ENCODE results near the gene RYR1.
"Not testable (repeated sequence)": the region's sequence is repeated elsewhere in the genome, so short reads cannot be mapped to it uniquely, and the experiment has no call there.

RYR1 gene

GRCh38 chr19:38425810-38426466 is 7.6 kb upstream of the RYR1 start, which contains the start of gene RASGRP4:
Gene RASGRP4, minus strand, starts transcription at chr19:38426219. Its CDS starts 128 bp downstream, at chr19:38426091.
- H3K36me3 ChIP-seq (ENCODE audit: control insufficient read depth in 2 of 2, insufficient read depth in 1 of 2, low read length in 2 of 2) = no peaks in the 10 kb centered on the region; a peak in 1 of 3 replicates
- CTCF ChIA-PET = interaction anchor here (1.1 to 2.9 kb wide), 2 partner anchors 22 to 23 kb away, joined by 6 to 17 read pairs; partner anchors contain the start of gene FAM98C
- H3K4me3 ChIP-seq (ENCODE audit: low read depth, low read length) = no peak within 1 kb of the TSS
- no peak within 1 kb of the TSS for H3K27ac ChIP-seq (ENCODE audit: extremely low read depth, low read depth, low read length)
- no peaks in the 10 kb centered on the region for H3K9me3 ChIP-seq (ENCODE audit: control insufficient read depth, insufficient read depth, low read depth, low read length)
- no peaks in the 10 kb centered on the region for H3K4me1 ChIP-seq (ENCODE audit: control insufficient read depth, insufficient read depth, low read length)
- no peak for TF ChIP-seq ZSCAN4 (tag by site-specific recombination; IDR thresholded peaks at IDR 0.05)
- peak; percentile 58 for TF ChIP-seq GLIS2 (tag by site-specific recombination; IDR thresholded peaks at IDR 0.05)
- POLR2A ChIA-PET = no interaction called here

GRCh38 chr19:38427035-38427677 is 6.3 kb upstream of the RYR1 start:
- CTCF ChIA-PET = interaction anchor here (0.6 to 1.1 kb wide), 4 partner anchors 24 to 647 kb away, joined by 3 to 6 read pairs (median 4); partner anchors contain the start of gene FAM98C
- H3K27ac ChIP-seq (ENCODE audit: extremely low read depth, low read depth, low read length); H3K4me1 ChIP-seq (ENCODE audit: control insufficient read depth, insufficient read depth, low read length); H3K9me3 ChIP-seq (ENCODE audit: control insufficient read depth, insufficient read depth, low read depth, low read length); H3K4me3 ChIP-seq (ENCODE audit: low read depth, low read length); H3K36me3 ChIP-seq (ENCODE audit: control insufficient read depth in 2 of 2, insufficient read depth in 1 of 2, low read length in 2 of 2); POLR2A ChIA-PET: not testable (repeated sequence)
- TF ChIP-seq PRDM4 (tag by site-specific recombination; IDR thresholded peaks at IDR 0.05) = peak; percentile 72

DNA sequence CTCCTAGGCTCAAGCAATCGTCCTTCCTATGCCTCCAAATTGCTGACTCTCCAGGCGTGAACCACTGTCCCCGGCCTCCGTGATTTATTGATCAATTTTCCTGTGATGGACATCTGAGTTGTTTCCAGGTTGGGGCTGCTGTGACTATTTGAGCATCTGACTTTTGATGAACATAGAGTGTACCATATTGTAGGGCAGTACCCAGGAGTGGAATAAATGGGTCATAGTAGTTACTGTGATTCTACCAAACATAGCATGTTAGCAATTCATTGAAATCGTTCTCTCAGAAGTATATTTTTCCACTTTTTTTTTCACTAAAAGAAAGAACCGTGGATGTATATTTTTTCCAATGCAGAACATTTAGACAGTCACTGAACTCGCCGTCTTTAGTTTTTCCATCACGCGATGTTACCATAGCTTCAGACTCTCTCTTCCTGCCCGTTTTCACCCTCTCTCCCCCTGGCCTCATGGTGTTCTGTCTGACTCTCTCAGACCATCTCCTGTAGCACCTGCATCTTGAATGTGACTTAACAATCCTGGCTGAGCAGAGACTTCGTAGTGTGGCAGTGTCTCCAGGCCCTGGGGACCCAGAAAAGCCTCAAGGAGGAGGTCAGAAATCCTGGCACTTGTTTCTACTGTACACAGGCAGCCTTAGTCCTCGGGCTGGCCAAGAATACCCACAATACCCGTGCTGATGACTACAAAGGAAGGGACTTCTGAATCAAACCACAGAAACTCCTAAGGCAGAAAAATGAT is 4.3 kb upstream of the RYR1 start:
- POLR2A ChIA-PET = no interaction called here
- H3K27ac ChIP-seq (ENCODE audit: extremely low read depth, low read depth, low read length) = no peak overlapping the region
- H3K36me3 ChIP-seq (ENCODE audit: control insufficient read depth in 2 of 2, insufficient read depth in 1 of 2, low read length in 2 of 2) = no peaks in the 10 kb centered on the region; a peak in 1 of 3 replicates
- H3K9me3 ChIP-seq (ENCODE audit: control insufficient read depth, insufficient read depth, low read depth, low read length) = no peaks in the 10 kb centered on the region
- no peak overlapping the region for H3K4me3 ChIP-seq (ENCODE audit: low read depth, low read length)
- no peak for TF ChIP-seq ZNF701 (tag by site-specific recombination; IDR thresholded peaks at IDR 0.05)
- no peak for TF ChIP-seq ZBTB26 (tag by site-specific recombination; optimal IDR thresholded peaks at IDR 0.05)
- TF ChIP-seq ZNF10 (tag by site-specific recombination; IDR thresholded peaks at IDR 0.05) = no peak
- TF ChIP-seq ZNF214 (tag by site-specific recombination; IDR thresholded peaks at IDR 0.05; ENCODE audit: borderline replicate concordance) = no peak
- no peak for TF ChIP-seq MZF1 (tag by site-specific recombination; IDR thresholded peaks at IDR 0.05; ENCODE audit: borderline replicate concordance)
- TF ChIP-seq GFI1B (tag by site-specific recombination; IDR thresholded peaks at IDR 0.05) = no peak
- no peak for TF ChIP-seq ZBTB8A (tag by site-specific recombination; IDR thresholded peaks at IDR 0.05)
- no peak for TF ChIP-seq ZNF548 (tag by site-specific recombination; IDR thresholded peaks at IDR 0.05)
- TF ChIP-seq ZSCAN16 (tag by site-specific recombination; IDR thresholded peaks at IDR 0.05) = no peak
- no peak for TF ChIP-seq ZNF311 (tag by site-specific recombination; IDR thresholded peaks at IDR 0.05; ENCODE audit: borderline replicate concordance)
- TF ChIP-seq ZNF626 (tag by site-specific recombination; IDR thresholded peaks at IDR 0.05) = no peak
- TF ChIP-seq BCL11A (tag by site-specific recombination; IDR thresholded peaks at IDR 0.05; ENCODE audit: low read depth) = no peak
- CTCF ChIA-PET = interaction anchor here (0.8 kb wide), 1 partner anchor 27 kb away, joined by 3 read pairs; the partner anchor contains the start of gene FAM98C
- H3K4me1 ChIP-seq (ENCODE audit: control insufficient read depth, insufficient read depth, low read length) = peaks cover 2% of the 10 kb centered on the region; the same call in 1 of the 2 replicates

All from HEK293 (cell line).